NCI-H128 (cell line): ENCODE measurements around the gene PLEKHG3.

Source experiments
- DNase-seq: peaks from one replicate; lab custom pipeline; 2025; ENCODE audit not compliant: unreplicated experiment; lab: John Stamatoyannopoulos, UW

PLEKHG3 gene

DNA sequence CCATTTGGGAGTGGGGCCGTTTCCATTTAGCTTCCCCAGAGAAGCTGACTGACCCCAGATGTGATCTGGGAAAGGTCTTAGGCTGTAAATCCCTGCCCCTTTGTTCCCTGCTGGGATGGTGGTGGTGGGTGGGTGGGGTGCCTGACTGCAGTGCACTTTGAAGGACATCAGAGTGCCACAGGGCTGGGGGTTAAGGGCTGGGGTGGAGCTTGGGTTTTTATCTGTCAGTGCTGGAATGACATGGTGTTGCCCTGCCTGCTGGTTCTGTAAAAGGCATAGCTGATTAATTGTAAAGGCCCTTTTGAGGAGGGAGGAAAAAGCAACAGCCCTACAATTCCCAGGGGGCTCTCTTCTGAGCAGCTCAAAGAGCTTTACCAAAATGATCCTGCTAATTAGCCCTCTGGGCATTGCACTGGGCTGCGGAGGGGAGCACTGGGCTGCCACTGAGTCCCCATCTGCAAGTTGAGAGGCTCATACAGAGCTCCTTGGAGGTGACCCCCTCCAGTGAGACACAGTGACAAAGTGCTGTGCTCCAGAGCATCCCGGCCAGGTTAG, 21.1 kb downstream of the PLEKHG3 start:
- no peak for DNase-seq

DNA sequence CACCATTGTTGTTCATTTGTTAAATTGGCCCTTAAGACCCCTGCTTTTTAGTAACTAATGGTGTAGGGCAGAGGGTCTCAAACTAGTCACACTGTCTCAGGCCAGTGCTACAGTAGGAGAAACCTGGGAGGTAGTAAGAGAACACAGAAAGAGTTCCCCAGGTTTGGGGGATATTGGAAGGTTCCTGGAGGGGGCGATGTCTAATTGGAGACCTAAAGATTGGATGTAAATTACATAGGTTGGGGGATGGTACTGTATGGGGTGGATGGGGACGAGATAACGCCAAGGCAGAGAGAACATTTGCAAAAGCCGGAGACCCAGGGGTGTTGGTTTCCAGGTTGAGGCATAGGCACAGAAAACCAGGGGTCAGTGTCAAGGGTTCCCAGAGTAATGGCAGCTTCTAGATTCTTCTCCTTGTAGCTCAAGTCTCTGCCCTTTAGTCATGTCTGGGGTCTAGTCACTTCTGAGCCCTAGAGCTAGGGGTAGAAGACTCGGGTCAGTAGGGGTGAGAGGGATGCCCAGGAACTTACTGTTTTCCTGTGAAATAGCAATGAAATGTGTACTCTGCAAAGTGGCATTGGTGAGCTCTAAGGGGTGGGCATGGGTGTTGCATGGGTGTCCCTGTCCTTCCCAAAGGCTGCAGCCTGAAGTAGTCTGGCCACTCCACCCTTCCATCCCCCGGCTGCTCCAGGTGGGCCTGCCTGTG, 21.8 kb downstream of the PLEKHG3 start:
- no peak for DNase-seq

DNA sequence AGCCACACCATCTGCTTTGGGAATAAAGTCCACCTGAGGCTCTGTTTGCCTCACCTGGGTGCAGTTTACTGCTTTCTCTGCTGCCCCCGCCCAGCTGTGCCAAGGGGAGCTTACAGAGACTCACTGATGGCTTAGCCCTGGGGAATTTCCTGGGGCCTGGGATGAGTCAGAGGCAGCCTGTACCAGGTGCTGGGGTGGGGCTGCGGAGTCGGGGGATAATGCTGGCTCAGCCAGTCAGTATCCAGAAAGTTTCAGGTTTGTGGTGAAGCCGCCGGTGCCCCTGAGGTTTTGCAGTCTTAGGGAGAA, 22.3 kb downstream of the PLEKHG3 start:
- no peak for DNase-seq

DNA sequence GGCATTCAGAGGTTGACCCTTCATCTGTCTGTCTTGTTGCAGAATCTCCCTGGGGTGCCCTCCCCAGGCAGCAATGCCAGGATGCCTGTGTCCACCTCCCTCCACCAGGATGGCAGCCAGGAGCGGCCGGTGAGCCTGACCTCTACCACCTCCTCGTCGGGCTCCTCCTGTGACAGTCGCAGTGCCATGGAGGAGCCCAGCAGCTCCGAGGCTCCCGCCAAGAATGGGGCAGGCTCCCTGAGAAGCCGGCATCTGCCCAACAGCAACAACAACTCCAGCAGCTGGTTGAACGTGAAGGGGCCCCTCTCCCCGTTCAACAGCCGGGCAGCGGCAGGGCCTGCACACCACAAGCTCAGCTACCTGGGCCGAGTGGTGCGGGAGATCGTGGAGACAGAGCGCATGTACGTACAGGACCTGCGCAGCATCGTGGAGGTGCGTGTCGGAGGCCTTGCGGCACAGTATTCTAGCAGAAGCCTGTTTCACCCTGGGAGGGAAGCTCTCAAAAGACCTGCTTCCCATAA, 23.4 kb downstream of the PLEKHG3 start:
- no peak for DNase-seq

DNA sequence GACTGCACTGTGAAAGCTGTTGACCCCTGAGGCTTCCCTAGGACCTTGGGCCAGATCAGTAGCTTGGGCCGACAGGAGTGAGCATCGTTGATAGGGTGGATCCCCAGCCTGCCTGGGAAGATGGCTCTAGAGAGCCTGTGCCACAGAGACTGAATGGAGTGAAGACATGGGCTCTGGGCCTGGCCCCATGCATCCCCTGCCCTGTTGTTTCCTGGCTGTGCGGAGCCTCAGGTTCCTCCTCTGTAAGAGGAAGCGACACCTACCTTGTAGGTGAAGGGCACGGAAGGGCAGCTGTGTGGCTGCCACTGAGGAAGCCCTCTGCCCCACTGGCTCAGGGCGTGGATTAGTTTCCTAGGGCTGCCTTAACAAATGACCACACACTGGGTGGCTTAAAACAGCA, 23.9 kb downstream of the PLEKHG3 start:
- no peak for DNase-seq

DNA sequence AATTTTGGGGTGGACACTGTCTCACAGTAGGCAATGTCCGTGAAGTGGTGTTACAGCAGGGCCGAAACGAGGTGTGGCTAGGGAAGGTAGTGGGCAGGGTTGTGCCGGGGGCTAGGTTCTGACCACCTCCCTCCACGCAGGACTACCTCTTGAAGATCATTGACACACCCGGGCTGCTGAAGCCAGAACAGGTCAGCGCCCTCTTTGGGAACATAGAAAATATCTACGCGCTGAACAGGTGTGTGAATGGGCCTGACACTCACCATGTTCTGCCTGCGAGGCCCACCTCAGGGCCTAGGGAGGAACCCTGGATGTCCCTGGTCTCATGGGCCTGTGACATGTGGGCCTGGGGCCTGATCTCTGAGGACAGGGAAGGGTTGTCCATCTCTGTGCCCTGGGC, 24.6 kb downstream of the PLEKHG3 start:
- no peak for DNase-seq

DNA sequence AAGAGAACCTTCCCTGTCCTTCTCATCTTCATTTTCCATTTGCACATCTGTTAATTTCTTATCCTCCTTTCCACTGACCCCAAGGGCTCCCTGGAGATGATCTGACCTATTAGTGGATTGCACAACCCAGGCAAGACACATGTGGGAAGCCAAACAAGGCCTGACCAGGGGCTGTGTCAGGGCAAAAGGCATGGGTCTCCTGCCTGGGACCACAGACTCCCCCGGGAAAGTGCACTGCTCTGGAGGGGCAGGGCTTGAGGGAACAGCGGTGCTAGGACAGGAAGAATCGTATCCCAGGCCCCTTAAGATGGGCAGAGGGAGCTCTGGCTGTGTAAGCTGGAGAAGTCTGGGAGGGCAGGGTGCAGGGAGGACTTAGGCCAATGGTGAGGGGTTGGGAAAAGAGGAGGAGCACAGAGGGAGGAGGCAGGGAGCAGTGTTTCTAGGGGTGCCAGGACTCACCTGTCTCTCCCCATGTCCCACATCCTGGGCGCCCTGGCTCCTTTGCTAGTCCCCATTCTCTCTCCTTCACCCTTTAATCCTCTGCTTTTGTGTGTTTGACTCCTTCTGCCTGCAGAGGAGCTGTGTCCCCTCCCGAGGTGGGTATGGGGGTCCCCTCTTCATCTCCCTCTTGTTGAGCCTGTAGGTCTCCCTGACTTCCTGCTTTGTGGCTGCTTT, 25.3 kb downstream of the PLEKHG3 start:
- DNase-seq = no peak

DNA sequence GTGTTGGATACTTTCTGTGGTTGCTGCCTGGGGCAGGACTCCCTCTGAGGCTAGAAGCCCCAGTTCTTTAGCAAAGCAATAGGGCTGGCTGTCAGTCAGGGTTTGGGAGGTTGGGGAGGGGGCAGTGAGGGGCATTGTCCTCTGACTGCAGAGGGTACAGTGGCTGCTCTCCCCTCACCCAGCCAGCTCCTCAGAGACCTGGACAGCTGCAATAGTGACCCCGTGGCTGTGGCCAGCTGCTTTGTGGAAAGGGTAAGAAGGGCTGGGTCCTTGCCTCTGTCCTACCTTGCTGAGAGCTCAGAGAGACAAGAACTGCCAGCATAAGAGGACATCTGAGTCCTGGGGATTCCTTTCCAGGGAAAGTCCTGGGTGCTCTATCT, 25.8 kb downstream of the PLEKHG3 start:
- no peak for DNase-seq

DNA sequence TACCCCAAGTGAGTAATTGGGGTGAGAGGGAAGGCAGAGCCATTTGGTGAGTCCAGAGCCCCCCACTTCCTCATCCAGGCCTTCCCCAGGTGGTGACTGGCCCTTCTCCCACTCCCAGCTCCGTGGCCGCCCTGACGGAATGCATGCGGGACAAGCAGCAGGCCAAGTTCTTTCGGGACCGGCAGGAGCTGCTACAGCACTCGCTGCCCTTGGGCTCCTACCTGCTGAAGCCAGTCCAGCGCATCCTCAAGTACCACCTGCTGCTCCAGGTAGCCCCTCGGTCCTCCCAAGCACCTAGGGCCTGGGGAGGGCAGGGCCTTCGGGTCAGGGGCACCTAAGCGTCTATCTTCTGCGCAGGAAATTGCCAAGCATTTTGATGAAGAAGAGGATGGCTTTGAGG, 26.5 kb downstream of the PLEKHG3 start:
- no peak for DNase-seq

DNA sequence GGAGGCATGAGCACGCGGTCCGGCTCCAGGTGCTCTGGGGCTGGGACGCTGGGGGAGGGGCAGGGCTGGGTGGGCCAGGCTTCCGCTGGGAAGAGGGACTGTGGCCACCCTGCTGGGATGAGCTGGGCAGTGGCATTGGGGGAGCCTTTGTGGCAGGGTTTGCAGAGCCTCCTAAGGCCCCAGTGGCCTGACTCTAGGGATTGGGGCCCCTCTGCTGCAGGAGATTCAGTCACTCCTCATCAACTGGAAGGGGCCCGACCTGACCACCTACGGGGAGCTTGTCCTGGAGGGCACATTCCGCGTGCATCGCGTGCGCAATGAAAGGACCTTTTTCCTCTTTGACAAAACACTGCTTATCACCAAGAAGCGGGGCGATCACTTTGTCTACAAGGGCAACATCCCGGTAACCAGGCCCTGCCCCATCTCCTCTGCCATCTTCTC, 26.9 kb downstream of the PLEKHG3 start:
- DNase-seq = no peak

DNA sequence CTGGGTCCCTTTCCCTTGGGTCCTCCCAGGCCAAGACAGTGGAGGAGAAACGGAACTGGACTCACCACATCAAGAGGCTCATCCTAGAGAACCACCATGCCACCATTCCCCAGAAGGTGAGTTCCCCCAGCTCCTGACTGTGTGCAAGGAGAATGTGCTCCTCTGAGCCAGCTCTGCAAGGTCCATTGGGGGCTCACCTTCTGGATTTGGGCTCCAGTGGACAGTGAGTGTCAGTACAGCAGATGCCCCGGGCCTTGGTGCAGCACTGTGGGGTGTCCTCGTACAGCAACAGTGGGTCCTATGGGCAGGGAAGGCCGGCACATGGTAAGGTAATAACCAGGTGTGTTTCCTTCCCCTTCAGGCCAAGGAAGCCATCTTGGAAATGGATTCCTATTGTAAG, 27.8 kb downstream of the PLEKHG3 start:
- no peak for DNase-seq

DNA sequence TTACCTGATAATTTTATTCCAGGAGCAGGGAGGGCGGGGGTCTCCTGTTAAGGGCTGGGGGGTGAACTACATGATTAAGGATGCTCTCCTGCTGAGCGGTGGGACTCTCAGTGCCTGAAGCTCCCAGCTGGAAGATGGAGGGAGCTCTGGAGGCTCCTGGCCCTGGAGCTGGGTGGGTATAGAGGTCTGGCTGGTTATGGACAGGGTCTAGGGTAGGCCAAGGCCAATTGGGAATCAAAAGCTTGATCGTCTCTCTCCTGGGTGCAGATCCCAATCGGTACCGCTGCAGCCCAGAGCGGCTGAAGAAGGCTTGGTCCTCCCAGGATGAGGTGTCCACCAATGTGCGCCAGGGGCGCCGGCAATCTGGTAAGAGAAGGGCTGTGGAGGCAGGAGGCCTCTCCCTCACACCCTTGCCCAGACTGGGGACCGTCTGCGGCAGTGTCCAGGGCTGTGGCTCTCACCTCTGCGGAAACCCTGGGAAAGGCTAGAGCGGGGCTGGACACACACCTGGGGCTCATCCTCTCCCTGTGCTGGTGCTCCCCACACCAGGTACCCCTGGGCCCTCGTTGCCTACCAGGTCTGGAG, 28.4 kb downstream of the PLEKHG3 start:
- no peak for DNase-seq

DNA sequence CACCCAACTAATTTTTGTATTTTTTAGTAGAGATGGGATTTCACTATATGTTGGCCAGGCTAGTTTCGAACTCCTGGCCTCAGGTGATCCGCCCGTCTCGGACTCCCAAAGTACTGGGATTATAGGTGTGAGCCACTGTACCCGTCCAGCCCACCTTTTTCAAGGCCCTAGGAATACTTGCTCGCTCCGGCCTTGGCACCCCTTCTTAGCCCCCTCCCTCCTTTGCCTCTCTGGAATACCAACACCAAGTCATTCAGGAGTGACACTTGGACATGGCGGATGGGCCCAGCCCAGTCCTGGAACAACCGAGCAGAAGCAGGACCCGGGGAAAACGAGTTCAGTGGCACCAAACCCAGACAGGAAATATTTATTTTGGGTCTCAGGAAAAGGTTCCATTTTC, 29.1 kb downstream of the PLEKHG3 start:
- no peak for DNase-seq

DNA sequence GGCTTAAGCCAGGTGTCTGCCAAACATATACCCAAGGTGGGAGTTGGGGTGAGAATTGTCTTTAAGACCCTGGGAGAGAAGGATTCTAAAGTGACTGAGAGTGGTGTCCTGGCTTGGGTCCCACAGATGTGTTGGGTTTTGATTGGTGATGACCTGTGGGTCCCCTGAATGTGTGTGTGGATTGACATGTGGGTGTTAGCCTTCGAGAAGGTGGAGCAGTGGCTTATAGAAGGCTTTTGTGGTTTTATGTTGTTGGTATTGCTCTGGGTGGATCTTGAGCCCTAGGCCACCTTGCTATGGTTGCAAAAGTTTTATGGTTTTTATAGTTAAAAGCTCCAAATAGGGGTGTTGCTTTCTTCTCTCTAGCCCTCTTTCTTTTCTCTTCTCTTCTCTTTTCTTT, 29.7 kb downstream of the PLEKHG3 start:
- DNase-seq = no peak

DNA sequence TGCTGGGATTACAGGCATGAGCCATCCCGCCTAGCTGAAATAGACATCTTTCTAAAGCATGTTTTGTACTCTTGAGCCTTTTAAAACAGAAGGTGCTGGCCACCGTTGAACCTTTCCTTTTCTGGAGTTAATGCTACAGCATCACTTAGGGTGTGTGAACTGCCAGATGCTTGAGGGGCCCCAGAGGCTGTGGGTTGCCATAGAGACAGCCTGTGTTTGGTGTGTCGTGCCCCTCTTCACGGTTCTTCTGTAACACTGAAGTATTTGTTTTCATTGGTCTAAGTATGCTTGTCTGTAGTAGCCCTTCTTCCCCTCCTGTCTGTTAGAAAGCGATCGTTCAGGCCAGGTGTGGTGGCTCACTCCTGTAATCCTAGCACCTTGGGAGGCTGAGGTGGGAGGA, 30.8 kb downstream of the PLEKHG3 start:
- DNase-seq = no peak

DNA sequence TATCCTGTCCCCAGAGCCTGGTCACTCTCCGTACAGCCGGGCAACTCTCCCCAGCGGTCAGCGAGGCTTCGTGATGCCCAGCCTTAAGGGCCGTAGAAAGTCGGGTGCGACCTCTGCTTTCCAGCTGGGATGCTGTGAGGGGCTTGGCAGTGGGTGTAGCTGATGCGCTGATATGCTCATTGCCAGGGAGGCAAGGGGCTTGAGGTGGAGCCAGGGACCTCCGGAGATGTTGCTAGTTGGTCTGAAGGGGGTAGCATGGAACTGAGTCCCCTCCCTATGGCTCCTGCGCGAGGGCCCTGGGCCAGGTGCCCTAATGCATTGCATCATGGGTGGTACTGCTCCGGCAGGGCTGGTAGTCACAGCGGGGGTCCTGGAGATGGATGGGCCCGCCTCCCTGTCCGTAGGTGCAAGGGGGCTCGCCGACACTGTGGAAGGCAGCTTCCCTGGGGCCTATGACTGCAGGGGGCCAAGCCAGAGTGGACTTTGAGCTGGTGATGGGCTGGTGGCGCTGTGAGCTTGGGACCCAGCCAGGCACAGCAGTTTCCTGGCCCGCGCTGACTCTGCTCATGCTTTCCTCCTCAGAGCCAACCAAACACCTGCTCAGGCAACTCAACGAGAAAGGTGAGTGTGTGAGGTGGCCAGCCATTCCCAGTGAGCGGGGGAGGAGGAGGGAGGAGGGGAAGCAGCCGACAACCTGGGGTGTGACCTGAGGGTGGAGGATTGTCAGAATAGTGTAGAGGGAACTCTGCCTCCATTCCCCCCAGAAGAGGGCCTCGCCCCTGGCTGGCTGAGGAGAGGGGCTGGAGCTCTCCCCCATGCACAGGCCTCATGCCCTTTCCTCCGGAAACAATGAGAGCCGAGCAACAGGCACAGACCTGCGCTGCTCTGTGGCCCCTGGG, 32.3 kb downstream of the PLEKHG3 start:
- DNase-seq = no peak

DNA sequence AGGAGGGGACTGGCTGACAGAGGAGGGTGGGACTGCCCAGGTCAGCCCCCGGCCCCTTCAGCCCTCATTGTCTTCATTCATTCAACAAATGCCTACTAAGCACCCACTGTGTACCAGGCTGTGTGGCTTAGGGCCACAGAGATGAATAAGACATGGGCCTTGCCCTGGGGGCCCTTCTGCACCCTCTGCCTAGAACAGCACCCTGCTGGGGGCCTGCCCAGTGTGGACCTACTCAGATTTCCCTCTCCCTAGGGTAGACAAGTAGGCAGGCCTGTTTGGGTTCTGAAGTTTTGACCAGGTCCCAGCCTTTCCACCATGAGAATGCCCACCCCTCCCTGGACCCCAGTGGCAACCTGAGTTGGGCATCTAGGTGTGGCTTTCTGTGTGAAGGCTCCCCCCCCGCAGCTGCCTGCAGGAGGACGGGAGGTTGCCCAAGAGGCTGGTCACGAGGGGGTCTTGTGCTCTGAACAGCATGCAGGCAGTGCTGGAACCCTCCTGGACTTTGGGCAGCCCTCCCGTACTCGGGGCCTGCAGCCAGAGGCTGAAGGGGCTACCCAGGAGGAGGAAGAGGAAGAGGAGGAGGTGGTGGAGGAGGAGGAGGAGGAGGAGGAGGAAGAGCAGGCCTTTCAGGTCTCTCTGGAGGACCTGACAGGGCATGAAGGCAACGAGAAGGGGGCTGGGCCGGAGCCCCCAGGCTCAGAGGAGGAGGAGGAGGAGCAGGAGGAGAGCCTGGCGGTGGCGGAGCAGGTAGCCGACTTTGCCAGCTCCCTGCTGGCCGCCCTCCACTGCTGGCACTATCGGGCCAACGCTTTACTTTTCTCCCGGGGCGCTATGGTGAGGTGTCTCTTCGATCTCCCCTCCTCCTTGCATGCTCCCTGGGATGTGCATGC, 33.4 kb downstream of the PLEKHG3 start:
- no peak for DNase-seq

DNA sequence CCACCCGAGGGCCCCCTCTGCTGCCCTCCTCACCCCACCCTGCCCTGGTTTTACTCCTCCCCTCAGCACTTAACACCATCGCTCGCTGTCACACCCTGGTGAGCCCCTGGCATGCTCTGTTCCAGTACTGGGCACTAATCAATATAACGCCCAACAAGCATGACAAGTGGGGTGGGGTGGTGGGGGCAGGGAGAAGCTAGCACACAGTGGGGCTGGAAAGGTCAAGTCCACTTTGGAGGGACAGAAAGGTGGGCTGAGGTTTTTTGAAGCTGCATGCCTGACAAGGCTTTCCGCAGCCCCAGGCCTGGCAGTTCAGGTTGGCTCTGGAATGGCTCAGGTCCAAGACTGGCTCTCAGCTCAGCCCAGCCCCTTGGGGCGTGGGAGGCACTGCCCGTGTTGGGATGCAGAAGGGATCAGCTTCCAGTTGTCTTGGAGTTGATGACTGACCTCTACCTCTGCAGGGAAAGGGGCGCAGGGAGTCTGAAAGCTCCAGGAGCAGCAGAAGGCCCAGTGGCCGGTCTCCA, 34.1 kb downstream of the PLEKHG3 start:
- no peak for DNase-seq

DNA sequence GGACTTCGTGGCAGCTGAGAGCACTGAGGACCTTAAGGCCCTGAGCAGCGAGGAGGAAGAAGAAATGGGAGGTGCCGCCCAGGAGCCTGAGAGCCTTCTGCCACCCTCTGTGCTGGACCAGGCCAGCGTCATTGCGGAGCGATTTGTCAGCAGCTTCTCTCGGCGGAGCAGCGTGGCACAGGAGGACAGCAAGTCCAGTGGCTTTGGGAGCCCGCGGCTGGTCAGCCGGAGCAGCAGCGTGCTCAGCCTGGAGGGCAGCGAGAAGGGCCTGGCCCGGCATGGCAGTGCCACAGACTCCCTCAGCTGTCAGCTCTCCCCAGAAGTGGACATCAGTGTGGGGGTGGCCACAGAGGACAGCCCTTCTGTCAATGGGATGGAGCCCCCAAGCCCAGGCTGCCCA, 37.0 kb downstream of the PLEKHG3 start:
- DNase-seq = no peak

DNA sequence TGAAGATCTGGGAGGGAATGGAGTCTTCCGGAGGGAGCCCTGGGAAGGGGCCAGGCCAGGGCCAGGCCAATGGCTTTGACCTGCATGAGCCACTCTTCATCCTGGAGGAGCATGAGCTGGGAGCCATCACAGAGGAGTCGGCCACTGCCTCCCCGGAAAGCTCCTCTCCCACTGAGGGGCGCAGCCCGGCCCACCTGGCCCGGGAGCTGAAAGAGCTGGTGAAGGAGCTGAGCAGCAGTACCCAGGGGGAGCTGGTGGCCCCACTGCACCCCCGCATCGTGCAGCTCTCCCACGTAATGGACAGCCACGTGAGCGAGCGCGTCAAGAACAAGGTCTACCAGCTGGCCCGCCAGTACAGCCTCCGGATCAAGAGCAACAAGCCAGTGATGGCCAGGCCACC, 37.7 kb downstream of the PLEKHG3 start:
- no peak for DNase-seq
